RCC 7860 (cell line): ENCODE data around the gene MKRN2OS.

Experiments used
- DNase-seq: peaks from one replicate; pipeline ENCODE4 v3.0.0-alpha.2; 2015; ENCODE audit warnings: low spot score
- FAIRE-seq: peaks from 2 replicates; lab custom pipeline; 2012; peaks lifted over from hg19 to GRCh38; lab: Jason Lieb, UNC

The MKRN2OS gene, protein sequence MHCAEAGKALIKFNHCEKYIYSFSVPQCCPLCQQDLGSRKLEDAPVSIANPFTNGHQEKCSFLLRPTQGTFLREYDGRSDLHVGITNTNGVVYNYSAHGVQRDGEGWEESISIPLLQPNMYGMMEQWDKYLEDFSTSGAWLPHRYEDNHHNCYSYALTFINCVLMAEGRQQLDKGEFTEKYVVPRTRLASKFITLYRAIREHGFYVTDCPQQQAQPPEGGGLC

DNA sequence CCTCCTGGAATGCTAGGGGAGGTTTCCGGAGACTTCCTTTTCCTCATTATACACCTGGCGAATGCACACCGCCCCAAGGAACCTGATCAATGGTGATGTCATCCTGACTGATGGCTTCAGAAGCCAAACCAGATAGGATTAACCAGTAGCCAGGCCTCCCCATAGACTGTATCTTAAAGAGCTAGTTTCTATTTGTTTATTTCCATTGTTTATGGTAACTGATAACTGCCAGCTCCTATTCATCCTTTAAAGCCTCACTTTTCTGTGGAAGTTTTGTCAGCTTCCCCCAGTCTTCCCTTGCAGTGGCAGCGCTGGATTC, at the start of gene MKRN2OS:
Gene MKRN2OS, minus strand, starts transcription at position 27 of the 319 bp plus-strand sequence. CDS start 35 bp downstream, outside the sequence.
- FAIRE-seq (no peak), DNase-seq (no peak)

DNA sequence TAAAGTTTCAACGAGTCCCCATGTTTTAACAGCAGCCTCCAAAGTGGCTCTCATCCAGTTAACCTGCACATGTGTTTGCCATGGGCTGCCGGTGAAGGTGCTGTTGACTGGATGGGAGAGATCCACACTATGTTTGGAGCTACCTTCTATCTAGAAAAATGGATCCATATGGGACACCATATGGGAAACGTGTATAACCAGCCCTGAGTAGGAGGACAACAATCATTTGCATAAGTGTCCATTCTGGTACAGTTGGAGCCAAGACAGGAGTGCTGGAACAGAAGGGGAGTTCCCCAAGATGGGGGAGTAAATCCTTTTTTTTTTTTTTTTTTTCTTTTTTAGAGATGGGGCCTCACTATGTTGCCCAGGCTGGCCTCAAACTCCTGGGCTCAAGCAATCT, 48.2 kb upstream of the MKRN2OS start:
- DNase-seq, result no peak
- no peak for FAIRE-seq

GRCh38 chr3:12591997-12592715, 46.9 kb upstream of the MKRN2OS start:
- no peak for FAIRE-seq
- DNase-seq, result no peak

- no peak for DNase-seq
- no peak for FAIRE-seq
These were observed 46.2 kb upstream of the MKRN2OS start for GRCh38 chr3:12591456-12591855.

- FAIRE-seq (no peak), DNase-seq (no peak)
These were observed 44.8 kb upstream of the MKRN2OS start for GRCh38 chr3:12590096-12590495.

DNA sequence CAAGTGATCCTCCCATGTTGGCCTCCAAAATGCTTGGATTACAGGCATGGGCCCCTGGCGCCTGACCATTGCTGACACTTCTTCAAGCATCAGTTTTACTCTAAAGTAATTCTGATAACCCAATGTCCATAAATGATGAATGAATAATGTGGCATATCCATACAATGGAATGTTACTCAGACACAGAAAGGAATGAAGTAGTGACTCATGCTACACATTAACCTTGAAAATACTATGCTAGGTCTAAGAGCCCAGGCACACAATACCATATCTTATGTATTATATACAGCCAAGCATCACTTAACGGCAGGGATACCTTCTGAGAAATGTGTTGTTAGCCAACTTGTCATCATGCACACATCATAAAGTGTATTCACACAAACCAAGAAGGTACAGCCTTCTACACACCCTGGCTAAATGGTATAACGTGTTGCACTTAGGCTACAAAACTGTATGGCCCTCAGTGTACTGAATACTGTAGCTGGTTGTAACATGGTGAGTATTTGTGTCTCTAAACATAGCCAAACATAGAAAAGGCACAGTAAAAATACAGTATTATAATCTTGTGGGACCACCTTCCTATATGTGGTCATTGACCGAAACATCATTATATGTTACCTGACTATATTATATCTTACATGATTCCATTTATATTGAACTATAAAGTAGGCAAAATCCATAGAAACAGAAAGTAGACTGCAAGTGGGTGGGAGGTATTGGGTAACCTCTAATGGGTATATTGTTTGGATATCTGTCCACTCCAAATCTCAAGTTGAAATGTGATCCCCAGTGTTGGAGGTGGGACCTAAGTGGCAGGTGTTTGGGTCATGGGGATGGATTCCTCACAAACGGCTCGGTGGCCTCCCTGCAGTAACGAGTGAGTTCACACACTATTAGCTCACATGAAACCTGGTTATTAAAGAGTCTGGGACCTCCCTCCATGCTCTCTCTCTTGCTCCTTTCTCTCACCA, 43.0 kb upstream of the MKRN2OS start:
- DNase-seq (peak; percentile 10), FAIRE-seq (no peak)

GRCh38 chr3:12586403-12586802, 41.1 kb upstream of the MKRN2OS start:
- no peak for DNase-seq
- FAIRE-seq, result no peak

GRCh38 chr3:12585970-12586369, 40.7 kb upstream of the MKRN2OS start:
- no peak for FAIRE-seq
- DNase-seq, result no peak

DNA sequence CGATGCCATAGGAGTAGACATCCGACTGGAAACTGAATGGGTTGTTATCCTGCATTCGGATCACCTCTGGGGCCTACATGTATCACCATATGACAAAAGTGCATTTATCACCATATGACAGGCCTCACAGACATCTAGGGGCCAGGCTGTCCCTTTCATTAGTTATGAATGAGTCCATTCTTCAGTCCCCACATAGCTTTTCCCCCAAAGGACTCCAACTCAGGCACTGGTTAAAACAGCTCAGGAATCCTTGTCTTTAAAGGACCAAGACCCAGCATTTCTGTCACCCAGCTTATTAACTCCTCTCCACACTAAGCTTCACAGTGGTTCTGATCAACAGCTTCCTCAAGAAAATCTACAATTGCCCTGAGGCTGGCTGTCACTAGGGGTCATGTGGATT, 39.9 kb upstream of the MKRN2OS start:
- FAIRE-seq, result no peak
- DNase-seq, result no peak

DNA sequence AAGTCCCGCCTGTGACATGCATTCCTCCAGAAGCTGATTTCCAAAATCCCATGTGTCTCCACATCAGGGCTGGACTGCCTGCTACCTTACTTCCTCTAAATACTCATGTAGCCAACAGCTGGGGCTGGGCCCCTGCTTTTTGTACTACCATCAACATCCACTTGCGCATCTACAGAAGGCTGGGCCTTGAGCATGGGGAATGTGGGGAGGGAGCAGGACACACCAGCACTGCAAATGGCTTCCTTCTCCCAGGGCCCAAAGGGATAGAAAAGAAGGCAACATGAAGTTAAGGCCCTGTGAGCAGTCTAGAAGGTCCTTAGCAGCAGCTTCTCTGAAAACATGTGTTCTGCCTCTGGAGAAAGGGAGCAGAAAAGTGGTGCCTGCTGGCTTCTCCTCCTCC, 38.8 kb upstream of the MKRN2OS start:
- no peak for DNase-seq

GRCh38 chr3:12583280-12583679, 38.0 kb upstream of the MKRN2OS start:
- no peak for FAIRE-seq

More for the DNA sequence above, 38.8 kb upstream of the MKRN2OS start:
- no peak for FAIRE-seq

GRCh38 chr3:12582730-12583129, 37.4 kb upstream of the MKRN2OS start:
- FAIRE-seq (no peak), DNase-seq (no peak)

More at GRCh38 chr3:12583280-12583679, 38.0 kb upstream of the MKRN2OS start:
- DNase-seq, result no peak

- DNase-seq, result no peak
- FAIRE-seq, result no peak
These were observed 34.6 kb upstream of the MKRN2OS start for GRCh38 chr3:12579905-12580304.

DNA sequence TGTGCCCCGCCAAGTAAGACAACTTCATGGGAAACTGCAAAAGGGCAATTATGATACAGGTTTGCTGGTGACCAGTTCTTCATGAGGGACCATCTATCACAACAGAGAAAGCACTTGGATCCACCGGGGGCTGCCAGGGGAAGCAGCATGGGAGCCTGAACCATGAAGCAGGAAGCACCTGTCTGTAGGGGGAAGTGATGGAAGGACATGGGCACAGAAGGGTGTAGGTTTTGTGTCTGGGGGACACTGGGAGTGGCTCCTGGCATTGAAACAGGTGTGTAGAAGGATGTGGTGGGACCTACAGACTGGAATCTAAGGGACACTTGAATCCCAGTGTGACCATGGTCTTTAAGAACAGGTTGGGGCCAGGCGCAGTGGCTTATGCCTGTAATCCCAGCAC, 34.2 kb upstream of the MKRN2OS start:
- FAIRE-seq (no peak), DNase-seq (no peak)

DNA sequence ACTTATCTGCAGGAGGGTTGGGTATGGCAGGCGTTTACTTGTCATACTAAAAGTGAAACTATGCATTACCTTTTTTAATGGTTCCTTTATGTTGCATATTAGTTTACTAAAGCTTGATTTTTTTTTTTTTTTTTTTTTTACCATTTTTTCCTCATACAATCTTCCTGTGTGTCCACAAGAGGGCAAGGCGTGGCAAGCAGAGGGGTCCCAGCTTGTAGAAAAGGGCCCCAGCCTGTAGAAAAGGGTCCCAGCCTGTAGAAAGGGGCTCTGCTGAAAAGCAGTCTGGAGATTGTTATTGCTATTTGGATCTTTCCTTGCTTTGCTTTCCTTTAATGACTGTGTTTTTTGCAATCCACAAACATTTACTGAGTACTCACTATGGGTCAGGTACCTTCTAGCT, 33.4 kb upstream of the MKRN2OS start:
- no peak for FAIRE-seq
- no peak for DNase-seq

- no peak for FAIRE-seq
- no peak for DNase-seq
These were observed 32.1 kb upstream of the MKRN2OS start for GRCh38 chr3:12577379-12577778.

- FAIRE-seq (no peak), DNase-seq (no peak)
These were observed 29.4 kb upstream of the MKRN2OS start for GRCh38 chr3:12574661-12575060.

DNA sequence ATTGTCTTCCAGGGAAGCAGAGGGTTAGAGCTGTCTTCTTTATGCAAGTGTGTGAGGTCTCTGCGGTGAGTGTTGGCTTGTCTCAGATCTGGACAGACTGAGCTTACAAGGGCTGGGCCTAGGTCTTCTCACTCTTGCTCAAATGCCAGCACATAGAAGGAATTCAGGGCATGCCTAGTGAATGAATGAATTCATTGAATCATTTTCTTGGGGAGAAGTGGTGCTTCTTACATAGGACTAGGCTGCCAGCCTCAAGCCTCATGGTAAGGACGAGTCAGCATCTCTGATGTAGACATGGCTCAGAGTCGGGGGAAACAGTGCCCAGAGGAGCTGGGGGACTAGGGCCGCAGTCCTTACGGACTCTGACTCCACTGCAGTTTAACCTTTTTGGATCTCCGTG, 28.8 kb upstream of the MKRN2OS start:
- FAIRE-seq (no peak), DNase-seq (no peak)

DNA sequence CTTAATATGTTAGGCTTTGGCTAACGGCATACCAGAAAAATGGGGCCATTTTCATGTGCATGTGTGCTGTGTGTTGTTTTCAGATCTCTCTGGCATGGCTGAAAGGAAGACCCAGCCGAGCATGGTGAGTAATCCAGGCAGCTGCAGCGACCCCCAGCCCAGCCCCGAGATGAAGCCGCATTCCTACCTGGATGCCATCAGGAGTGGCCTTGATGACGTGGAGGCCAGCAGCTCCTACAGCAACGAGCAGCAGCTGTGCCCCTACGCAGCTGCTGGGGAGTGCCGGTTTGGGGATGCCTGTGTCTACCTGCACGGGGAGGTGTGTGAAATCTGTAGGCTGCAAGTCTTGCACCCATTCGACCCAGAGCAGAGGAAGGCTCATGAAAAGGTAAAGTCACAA, 26.7 kb upstream of the MKRN2OS start:
- DNase-seq (no peak), FAIRE-seq (no peak)

GRCh38 chr3:12569836-12570235, 24.5 kb upstream of the MKRN2OS start:
- FAIRE-seq, result no peak
- DNase-seq, result no peak

DNA sequence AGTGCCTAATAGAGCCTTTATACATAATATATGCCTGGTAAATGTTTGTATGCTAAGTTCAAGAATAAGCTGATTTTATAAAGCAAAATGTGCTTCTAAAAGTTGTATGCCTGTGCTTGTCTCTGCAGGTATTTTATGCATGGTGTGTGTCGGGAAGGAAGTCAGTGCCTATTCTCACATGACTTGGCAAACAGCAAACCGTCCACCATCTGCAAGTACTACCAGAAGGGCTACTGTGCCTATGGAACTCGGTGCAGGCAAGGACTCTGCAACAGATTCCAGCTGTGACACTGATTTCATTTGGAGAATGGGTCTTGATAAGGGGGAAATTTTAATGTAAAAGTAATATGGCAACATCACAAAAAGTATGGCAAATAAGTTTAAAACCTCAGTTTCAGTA, 23.4 kb upstream of the MKRN2OS start:
- no peak for FAIRE-seq

DNA sequence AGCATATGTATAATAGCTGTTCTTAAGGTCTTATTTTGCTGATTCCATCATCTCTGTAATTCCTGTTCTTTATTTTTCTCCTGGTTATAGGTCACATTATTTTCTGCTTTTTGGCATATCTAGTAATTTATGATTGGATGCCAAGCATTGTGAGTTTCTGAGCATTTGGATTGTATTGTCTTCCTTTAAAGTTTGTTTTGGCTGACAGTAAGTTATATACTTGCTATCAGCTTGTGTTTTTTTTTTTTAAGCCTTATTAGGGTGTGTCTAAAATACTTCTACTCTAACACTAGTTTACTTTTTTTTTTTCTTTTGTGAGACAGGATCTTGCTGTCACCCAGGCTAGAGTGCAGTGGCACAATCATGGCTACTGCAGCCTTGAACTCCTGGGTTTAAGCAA, 21.7 kb upstream of the MKRN2OS start:
- DNase-seq, result no peak
- no peak for FAIRE-seq

More for the DNA sequence above, 23.4 kb upstream of the MKRN2OS start:
- DNase-seq, result no peak
